CD1c-positive myeloid dendritic cell (primary cell): Measurements from ENCODE around the gene ZFP36L1.
A peak's percentile ranks its signal among the peaks of the same experiment; 100 is the strongest.

Experiments
- DNase-seq: peaks from one replicate; pipeline ENCODE4 v3.0.0-alpha.2; 2016; ENCODE audit errors: extremely low spot score

Gene ZFP36L1

GRCh38 chr14:68795597-68796417 lies 2.9 kb upstream of the ZFP36L1 start:
- DNase-seq = peak; percentile 88

- peak; percentile 86 for DNase-seq
Measured at GRCh38 chr14:68794851-68795596, 2.2 kb upstream of the ZFP36L1 start.

GRCh38 chr14:68794130-68794850 lies 1.4 kb upstream of the ZFP36L1 start:
- DNase-seq = peak; percentile 96

GRCh38 chr14:68793734-68794129 lies 865 bp upstream of the ZFP36L1 start:
- no peak for DNase-seq

GRCh38 chr14:68792678-68792978 lies 239 bp downstream of the ZFP36L1 start:
- DNase-seq = no peak

GRCh38 chr14:68791902-68792677 lies 777 bp downstream of the ZFP36L1 start:
- DNase-seq = no peak

GRCh38 chr14:68791078-68791901 lies 1.6 kb downstream of the ZFP36L1 start:
- no peak for DNase-seq

- peak; percentile 45 for DNase-seq
Measured at GRCh38 chr14:68790644-68791077, 2.2 kb downstream of the ZFP36L1 start.

GRCh38 chr14:68789821-68790643 lies 2.8 kb downstream of the ZFP36L1 start:
- no peak for DNase-seq

- peak; percentile 88 for DNase-seq
Measured at GRCh38 chr14:68788996-68789820, 3.7 kb downstream of the ZFP36L1 start.

- DNase-seq = peak; percentile 37
Measured at GRCh38 chr14:68788275-68788995, 4.4 kb downstream of the ZFP36L1 start.

GRCh38 chr14:68787092-68787992 lies 5.5 kb downstream of the ZFP36L1 start:
- DNase-seq = peak; percentile 31

GRCh38 chr14:68786491-68787091 lies 6.3 kb downstream of the ZFP36L1 start:
- DNase-seq = peak; percentile 71

- peak; percentile 37 for DNase-seq
Measured at GRCh38 chr14:68785534-68786490, 7.1 kb downstream of the ZFP36L1 start.

GRCh38 chr14:68784978-68785533 lies 7.8 kb downstream of the ZFP36L1 start:
- DNase-seq = no peak
